Epithelial cell of proximal tubule (primary cell): ENCODE measurements around the gene DNAJC5G. TPM values are rescaled to one million over a fixed set of nuclear protein-coding genes. Genes with fewer than 3 reads are reported as not detected.

Experiments
- DNase-seq: peaks from one replicate; pipeline ENCODE4 v3.0.0-alpha.2; 2011; ENCODE audit warnings: low read depth
- H3K4me3 ChIP-seq: 2 replicates; pipeline ENCODE4 v1.5.1; 2011; ENCODE audit warnings: low read depth, mild to moderate bottlenecking, low read length
- total RNA-seq: library from RNA; depleted of rRNA; stranded (reverse); fragments of >200 nt; gene quantifications from 2 replicates; pipeline ENCODE4 v1.2.3, GENCODE V29; 2015
- TF ChIP-seq, protein P1 (sequence below): conservative IDR thresholded peaks from 2 replicates; pipeline ENCODE4 v1.5.1; 2012; ENCODE audit warnings: low read depth, mild to moderate bottlenecking, low read length

DNAJC5G gene
- total RNA-seq, 1 donor from 2014 or later: not detected

DNA sequence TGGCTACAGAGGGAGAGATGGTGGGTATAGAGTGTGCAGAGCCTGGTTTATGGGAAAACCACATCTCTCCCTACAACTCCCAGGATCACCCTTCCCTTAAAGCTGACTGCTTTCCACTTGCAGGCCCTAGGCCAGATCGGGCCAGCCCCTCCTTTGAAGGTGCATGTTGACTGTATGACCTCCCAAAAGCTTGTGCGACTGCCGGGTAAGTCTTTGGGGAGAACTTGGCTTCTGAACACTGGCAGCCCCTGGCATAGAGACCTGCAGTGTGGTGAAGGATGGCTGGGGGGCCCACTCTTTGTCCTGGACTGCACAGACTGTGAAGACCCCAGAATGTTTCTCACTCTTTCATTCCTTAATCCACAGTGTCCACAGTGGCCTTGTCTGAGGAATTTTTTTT is 38.6 kb upstream of the DNAJC5G start:
- no peak overlapping the region for H3K4me3 ChIP-seq
- DNase-seq: no peak
- TF ChIP-seq, protein P1, sequence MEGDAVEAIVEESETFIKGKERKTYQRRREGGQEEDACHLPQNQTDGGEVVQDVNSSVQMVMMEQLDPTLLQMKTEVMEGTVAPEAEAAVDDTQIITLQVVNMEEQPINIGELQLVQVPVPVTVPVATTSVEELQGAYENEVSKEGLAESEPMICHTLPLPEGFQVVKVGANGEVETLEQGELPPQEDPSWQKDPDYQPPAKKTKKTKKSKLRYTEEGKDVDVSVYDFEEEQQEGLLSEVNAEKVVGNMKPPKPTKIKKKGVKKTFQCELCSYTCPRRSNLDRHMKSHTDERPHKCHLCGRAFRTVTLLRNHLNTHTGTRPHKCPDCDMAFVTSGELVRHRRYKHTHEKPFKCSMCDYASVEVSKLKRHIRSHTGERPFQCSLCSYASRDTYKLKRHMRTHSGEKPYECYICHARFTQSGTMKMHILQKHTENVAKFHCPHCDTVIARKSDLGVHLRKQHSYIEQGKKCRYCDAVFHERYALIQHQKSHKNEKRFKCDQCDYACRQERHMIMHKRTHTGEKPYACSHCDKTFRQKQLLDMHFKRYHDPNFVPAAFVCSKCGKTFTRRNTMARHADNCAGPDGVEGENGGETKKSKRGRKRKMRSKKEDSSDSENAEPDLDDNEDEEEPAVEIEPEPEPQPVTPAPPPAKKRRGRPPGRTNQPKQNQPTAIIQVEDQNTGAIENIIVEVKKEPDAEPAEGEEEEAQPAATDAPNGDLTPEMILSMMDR: no peak

DNA sequence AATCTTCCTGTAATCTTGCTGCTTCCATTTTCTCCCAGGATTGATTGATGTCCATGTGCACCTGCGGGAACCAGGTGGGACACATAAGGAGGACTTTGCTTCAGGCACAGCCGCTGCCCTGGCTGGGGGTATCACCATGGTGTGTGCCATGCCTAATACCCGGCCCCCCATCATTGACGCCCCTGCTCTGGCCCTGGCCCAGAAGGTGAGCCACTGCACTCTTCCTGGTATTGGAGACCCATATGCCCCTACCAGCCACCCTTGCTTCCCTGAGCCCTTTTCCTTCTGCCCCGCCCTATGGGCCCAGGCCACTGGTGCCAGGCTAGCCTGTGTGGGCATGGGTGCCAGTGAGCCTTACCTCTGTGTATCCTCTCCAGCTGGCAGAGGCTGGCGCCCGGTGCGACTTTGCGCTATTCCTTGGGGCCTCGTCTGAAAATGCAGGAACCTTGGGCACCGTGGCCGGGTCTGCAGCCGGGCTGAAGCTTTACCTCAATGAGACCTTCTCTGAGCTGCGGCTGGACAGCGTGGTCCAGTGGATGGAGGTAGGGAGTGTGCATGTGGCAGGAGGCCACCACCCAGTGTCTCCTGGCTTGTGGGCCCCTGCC is 37.8 kb upstream of the DNAJC5G start:
- DNase-seq: no peak
- TF ChIP-seq, protein P1: no peak
- H3K4me3 ChIP-seq: no peak overlapping the region

- no peak overlapping the region for H3K4me3 ChIP-seq
- TF ChIP-seq, protein P1: no peak
- DNase-seq: no peak
Observed at GRCh38 chr2:27238976-27239375, 36.3 kb upstream of the DNAJC5G start.

DNA sequence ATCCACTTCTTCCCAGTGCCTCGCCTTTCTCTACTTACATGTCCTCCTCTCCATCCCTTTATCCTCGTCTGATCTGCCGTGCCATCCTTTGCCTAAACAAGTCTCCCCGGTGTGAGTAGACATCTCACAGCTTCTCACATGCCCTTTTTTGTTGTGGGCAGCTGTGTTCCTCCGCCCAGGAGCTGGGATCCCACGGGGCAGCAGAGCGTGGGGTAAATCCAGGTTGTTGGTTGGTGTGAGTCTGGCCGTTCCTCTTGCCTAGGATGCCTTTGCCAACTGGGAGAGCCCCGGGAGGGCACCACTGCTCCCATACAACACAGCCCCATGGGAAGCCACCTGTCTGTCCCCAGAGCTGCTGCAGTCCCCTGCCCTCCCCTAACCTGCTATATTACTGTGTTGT is 34.8 kb upstream of the DNAJC5G start:
- no peak for DNase-seq

DNA sequence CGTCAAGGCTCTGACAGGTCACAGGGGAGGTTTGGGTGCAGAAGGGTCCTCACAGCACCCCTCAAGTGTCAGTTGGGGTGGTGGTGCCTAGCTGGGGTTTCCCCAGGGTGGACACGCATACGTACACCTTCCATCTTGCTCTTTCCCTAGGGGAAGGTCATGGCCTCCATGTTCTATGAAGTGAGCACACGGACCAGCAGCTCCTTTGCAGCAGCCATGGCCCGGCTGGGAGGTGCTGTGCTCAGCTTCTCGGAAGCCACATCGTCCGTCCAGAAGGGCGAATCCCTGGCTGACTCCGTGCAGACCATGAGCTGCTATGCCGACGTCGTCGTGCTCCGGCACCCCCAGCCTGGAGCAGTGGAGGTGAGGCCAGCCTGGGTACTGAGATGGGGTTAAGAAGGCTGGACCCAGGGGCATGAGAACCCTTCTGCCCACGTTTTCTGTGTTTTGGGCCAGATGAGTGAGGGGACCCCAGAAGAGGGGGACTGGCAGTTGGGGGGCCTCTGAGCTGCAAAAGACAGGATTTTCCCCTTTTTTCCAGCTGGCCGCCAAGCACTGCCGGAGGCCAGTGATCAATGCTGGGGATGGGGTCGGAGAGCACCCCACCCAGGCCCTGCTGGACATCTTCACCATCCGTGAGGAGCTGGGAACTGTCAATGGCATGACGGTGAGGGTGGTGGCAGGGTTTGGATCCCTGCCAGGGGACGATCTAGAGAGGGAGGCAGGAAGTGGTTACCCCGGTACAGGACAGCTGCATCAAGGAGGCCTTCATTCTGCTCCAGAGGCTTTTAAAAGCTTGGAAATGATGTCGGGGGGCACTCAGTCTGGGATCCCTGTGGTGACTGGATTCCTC is 33.2 kb upstream of the DNAJC5G start:
- DNase-seq: no peak
- no peak overlapping the region for H3K4me3 ChIP-seq
- TF ChIP-seq, protein P1: no peak

More for the DNA sequence above, 34.8 kb upstream of the DNAJC5G start:
- TF ChIP-seq, protein P1: no peak
- H3K4me3 ChIP-seq: no peak overlapping the region

- TF ChIP-seq, protein P1: no peak
- DNase-seq: no peak
Observed at GRCh38 chr2:27242614-27242951, 32.6 kb upstream of the DNAJC5G start.

More at GRCh38 chr2:27242614-27242951, 32.6 kb upstream of the DNAJC5G start:
- no peak overlapping the region for H3K4me3 ChIP-seq
